Activated CD4-positive, alpha-beta memory T cell treated with anti-CD3 and anti-CD28 coated beads for 36 hours (primary cell): ENCODE measurements around the gene PCBD1. TPM values are rescaled to one million over a fixed set of nuclear protein-coding genes. Genes with fewer than 3 reads are reported as not detected.

ENCODE experiments used
- CTCF ChIA-PET: fragments of 350-600 bp; sonication (Branson Sonifier 250); formaldehyde crosslinking; loops from one replicate; lab custom pipeline; 2021; ENCODE audit warnings: antibody characterized with exemption, inconsistent platforms; lab: Charles Lee
- POLR2A ChIA-PET: fragments of 350-600 bp; sonication (Branson Sonifier 250); formaldehyde crosslinking; loops from one replicate; lab custom pipeline; 2021; ENCODE audit warnings: antibody characterized with exemption; lab: Charles Lee
- DNase-seq: peaks from one replicate; pipeline ENCODE4 v3.0.0-alpha.2; 2020
- H3K27ac Mint-ChIP-seq: one replicate; pipeline ENCODE4 v1.8.0; 2021; ENCODE audit warnings: mixed read lengths
- H3K27me3 Mint-ChIP-seq: one replicate; pipeline ENCODE4 v1.8.0; 2021; ENCODE audit warnings: mixed read lengths
- H3K36me3 Mint-ChIP-seq: one replicate; pipeline ENCODE4 v1.8.0; 2021; ENCODE audit warnings: mixed read lengths
- H3K4me1 Mint-ChIP-seq: one replicate; pipeline ENCODE4 v1.8.0; 2021; ENCODE audit warnings: low read depth, mixed read lengths
- H3K4me3 Mint-ChIP-seq: one replicate; pipeline ENCODE4 v1.8.0; 2021; ENCODE audit warnings: mild to moderate bottlenecking, mixed read lengths
- H3K9me3 Mint-ChIP-seq: one replicate; pipeline ENCODE4 v1.8.0; 2021; ENCODE audit warnings: mixed read lengths
- intact Hi-C: fragments of 100-400 bp; cut with micrococcal nuclease; formaldehyde crosslinking; loops from one replicate; pipeline ENCODE4 v1.15.1; 2023
- total RNA-seq, 2 experiments: library from RNA; stranded (reverse); gene quantifications; one replicate each; pipeline ENCODE4 v1.2.3, GENCODE V29; 2021

The PCBD1 gene
- total RNA-seq, 2 experiments from 2014 or later, result 53.4 to 56.7 TPM

DNA sequence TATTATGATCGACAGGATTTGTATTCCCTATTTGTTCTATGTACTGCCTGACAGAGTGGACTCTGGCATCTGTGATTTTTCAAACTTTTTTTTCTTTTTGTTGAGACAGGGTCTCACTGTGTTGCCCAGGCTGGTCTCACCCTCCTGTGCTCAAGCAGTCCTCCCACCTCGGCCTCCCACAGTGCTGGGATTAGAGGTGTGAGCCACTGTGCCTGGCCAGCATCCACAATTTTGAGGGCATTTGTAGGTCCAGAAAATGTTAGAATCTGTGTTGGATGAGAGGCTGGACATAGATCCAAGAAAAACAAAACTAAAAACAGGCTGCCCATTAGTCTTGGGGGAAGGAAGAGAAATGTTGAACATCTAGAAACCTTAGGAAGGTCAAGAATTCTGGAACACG, 38.3 kb downstream of the PCBD1 start:
- ChIA-PET POLR2A (no interaction called here), CTCF (interaction anchor here (1.4 kb wide), 1 partner anchor 27 kb away, joined by 3 read pairs; no protein-coding TSS in a partner anchor)
- no peaks in the 10 kb centered on the region for H3K27me3 Mint-ChIP-seq
- no peak for DNase-seq
- H3K36me3 Mint-ChIP-seq, result peaks cover 57% of the 10 kb centered on the region
- H3K4me1 Mint-ChIP-seq, result peaks cover 32% of the 10 kb centered on the region
- no peaks in the 10 kb centered on the region for H3K9me3 Mint-ChIP-seq
- no peak overlapping the region for H3K4me3 Mint-ChIP-seq
- H3K27ac Mint-ChIP-seq, result no peak overlapping the region
- intact Hi-C loops, result no loop called here

DNA sequence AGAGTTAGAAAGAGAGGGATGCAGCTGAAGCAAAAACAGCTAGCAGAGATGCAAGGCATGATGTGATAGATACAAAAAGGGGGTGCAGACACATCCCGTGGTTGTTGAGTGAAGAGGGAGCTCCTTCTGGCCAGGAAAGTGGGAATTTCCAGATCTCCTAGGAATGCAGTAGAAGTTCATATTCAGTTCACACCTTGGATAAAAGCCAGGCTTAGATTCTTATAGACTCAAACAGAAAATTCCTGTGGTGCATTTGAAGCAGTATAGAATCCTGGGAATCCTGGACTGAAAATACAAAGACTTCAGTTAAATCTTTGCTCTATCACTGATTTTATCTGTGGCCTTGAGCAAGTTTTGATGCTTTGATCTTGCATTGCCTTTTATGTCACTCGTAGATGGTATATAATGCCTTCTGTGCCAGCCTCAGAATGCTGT, 38.8 kb downstream of the PCBD1 start:
- Mint-ChIP-seq H3K27me3 (no peaks in the 10 kb centered on the region), H3K36me3 (peaks cover 60% of the 10 kb centered on the region), H3K4me3 (no peak overlapping the region), H3K27ac (no peak overlapping the region), H3K4me1 (peaks cover 35% of the 10 kb centered on the region), H3K9me3 (no peaks in the 10 kb centered on the region)
- intact Hi-C loops, result loop anchor here (2.0 kb wide), 1 partner anchor 17 kb away; no protein-coding TSS in a partner anchor
- ChIA-PET CTCF (interaction anchor here (1.4 kb wide), 1 partner anchor 28 kb away, joined by 3 read pairs; no protein-coding TSS in a partner anchor), POLR2A (no interaction called here)
- no peak for DNase-seq

DNA sequence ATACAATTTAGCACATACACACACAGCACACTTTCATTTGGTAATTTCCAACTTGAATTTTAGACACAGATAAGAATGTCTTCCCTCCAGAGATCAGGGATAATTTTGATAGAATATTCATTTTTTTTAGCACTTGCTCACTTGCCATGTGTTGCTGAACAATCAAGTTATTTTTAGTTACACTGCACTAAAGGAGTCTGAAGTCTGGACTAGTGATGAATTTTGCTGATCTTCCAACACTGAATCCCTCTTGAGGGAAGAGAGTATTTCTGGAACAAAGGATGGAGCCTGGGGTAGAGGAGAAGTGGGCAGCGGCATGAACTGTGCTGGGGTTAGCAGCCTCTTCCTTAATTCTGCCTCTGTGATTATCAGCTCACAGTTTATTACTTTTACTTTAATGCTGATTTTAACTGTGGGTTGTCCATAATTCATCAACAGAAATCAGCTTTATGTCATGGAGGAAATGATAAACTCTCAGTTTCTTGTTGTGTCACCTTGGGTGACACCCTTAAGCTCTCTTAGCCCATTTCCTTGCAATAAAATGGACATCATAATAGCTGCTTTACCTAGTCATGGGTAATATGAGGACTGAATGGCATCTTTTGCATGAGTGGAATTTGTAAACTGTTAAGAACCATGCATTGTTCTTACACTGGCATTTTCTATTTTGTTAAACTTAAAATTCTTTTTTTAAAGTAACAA, 40.6 kb downstream of the PCBD1 start:
- H3K36me3 Mint-ChIP-seq, result peaks cover 63% of the 10 kb centered on the region
- ChIA-PET CTCF (interaction anchor here (0.7 to 1.7 kb wide), 4 partner anchors 26 to 37 kb away, joined by 3 to 5 read pairs (median 4); no protein-coding TSS in a partner anchor), POLR2A (interaction anchor here (1.0 to 1.4 kb wide), 3 partner anchors 15 to 27 kb away, joined by 3 to 11 read pairs (median 4); no protein-coding TSS in a partner anchor)
- intact Hi-C loops, result loop anchor here (1.0 to 2.0 kb wide), 2 partner anchors 15 to 27 kb away; no protein-coding TSS in a partner anchor
- peaks cover 47% of the 10 kb centered on the region for H3K4me1 Mint-ChIP-seq
- DNase-seq, result no peak
- H3K27ac Mint-ChIP-seq, result peak overlapping the region; percentile 93
- H3K27me3 Mint-ChIP-seq, result no peaks in the 10 kb centered on the region
- no peaks in the 10 kb centered on the region for H3K9me3 Mint-ChIP-seq
- peak overlapping the region; percentile 47 for H3K4me3 Mint-ChIP-seq

DNA sequence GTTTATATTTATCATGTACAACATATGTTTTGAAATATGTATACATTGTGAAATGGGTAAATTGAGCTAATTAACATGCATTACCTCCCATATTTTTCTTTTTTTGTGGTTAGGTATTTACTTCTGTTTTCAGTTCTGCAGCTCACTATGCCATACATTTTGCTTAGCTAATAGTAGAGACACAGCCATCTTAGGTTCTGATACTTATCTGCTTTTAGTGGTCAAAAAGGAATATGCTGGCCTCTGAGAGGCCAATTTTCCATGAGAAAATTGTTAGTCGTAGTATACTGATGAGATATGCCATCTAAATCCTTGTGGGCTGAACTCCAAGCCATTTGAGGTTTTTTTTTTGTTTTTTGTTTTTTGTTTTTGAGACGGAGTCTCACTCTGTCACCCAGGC, 41.6 kb downstream of the PCBD1 start:
- CTCF ChIA-PET, result interaction anchor here (1.4 to 1.6 kb wide), 2 partner anchors 29 to 30 kb away, joined by 4 read pairs; partner anchors contain the start of gene SGPL1
- peaks cover 69% of the 10 kb centered on the region for H3K36me3 Mint-ChIP-seq
- no peak for DNase-seq
- H3K4me3 Mint-ChIP-seq, result no peak overlapping the region
- no peaks in the 10 kb centered on the region for H3K27me3 Mint-ChIP-seq
- H3K9me3 Mint-ChIP-seq, result no peaks in the 10 kb centered on the region
- peaks cover 48% of the 10 kb centered on the region for H3K4me1 Mint-ChIP-seq
- peak overlapping the region; percentile 61 for H3K27ac Mint-ChIP-seq
- intact Hi-C loops, result no loop called here
- POLR2A ChIA-PET, result no interaction called here

DNA sequence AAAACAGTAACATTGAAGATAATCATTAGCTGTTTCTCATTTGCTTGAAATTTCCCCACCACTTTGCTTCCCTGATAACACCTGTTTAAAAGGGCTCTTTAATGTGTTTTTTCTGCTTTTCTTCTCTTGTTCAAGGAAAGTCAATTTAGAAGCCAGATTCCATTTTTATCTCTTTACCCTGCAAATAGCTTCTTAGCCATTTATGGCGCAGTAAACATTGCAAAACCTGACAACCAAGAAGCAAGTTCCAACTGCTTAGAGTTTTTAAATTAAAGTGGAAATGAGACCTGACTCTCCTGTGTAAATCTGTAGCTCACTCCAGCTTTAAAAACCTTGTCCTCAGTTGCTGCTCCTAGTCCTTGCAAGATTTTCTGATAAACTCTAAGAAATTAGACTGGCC, 42.5 kb downstream of the PCBD1 start:
- Mint-ChIP-seq H3K36me3 (peaks cover 68% of the 10 kb centered on the region), H3K9me3 (no peaks in the 10 kb centered on the region), H3K27me3 (no peaks in the 10 kb centered on the region), H3K4me1 (peaks cover 58% of the 10 kb centered on the region), H3K27ac (peak overlapping the region; percentile 66), H3K4me3 (no peak overlapping the region)
- intact Hi-C loops, result no loop called here
- ChIA-PET CTCF (interaction anchor here (0.7 to 1.6 kb wide), 4 partner anchors 9 to 87 kb away, joined by 3 to 4 read pairs (median 3); partner anchors contain the start of gene SGPL1), POLR2A (interaction anchor here (0.9 kb wide), 1 partner anchor 24 kb away, joined by 3 read pairs; no protein-coding TSS in a partner anchor)
- DNase-seq, result no peak

- ChIA-PET CTCF (interaction anchor here (0.7 to 1.6 kb wide), 3 partner anchors 12 to 86 kb away, joined by 3 to 4 read pairs (median 3); partner anchors contain the start of gene SGPL1), POLR2A (interaction anchor here (0.9 kb wide), 1 partner anchor 24 kb away, joined by 3 read pairs; no protein-coding TSS in a partner anchor)
- intact Hi-C loops, result no loop called here
- Mint-ChIP-seq H3K4me1 (peaks cover 62% of the 10 kb centered on the region), H3K9me3 (no peaks in the 10 kb centered on the region), H3K4me3 (no peak overlapping the region), H3K36me3 (peaks cover 66% of the 10 kb centered on the region), H3K27ac (peak overlapping the region; percentile 66), H3K27me3 (no peaks in the 10 kb centered on the region)
- DNase-seq, result no peak
Observed at GRCh38 chr10:70845256-70845655, 43.1 kb downstream of the PCBD1 start.

DNA sequence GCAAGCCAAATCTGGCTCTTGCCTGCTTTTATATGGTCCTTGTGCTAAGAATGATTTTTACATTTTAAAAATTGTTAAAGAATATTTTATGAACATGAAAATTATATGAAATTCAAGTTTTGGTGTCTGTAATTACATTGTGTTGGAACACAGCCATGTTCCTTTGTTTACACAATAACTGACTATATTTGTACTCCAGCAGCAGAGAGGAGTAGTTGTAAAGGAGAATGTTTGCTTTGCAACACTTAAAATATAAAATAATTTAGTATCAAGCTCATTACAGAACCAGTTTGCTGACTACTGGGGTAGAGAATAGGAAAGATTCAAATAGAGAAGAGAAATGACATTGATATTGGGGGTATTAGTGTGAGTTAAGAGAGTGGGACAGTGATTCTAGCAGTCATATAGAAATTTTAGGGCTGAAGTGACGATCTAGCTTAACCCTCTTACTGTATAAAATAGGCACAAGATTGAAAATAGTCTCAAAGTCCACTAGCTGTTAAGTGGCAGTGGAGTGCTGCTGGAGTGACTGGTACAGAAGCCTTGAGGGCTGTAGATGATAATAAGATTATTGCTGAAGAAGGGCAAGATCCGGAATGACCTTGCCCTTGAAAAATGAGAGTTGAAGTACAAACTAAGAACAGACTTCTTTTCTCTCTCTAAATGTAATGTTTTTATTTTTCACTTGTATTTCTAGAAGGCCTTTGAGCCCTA, 44.4 kb downstream of the PCBD1 start:
- intact Hi-C loops, result no loop called here
- H3K4me3 Mint-ChIP-seq, result no peak overlapping the region
- no peaks in the 10 kb centered on the region for H3K27me3 Mint-ChIP-seq
- peaks cover 62% of the 10 kb centered on the region for H3K36me3 Mint-ChIP-seq
- DNase-seq, result no peak
- ChIA-PET POLR2A (interaction anchor here (1.2 kb wide), 1 partner anchor 23 kb away, joined by 3 read pairs; no protein-coding TSS in a partner anchor), CTCF (interaction anchor here (0.6 kb wide), 1 partner anchor 28 kb away, joined by 3 read pairs; the partner anchor contains the start of gene SGPL1)
- H3K27ac Mint-ChIP-seq, result peak overlapping the region; percentile 29
- H3K9me3 Mint-ChIP-seq, result no peaks in the 10 kb centered on the region
- H3K4me1 Mint-ChIP-seq, result peaks cover 61% of the 10 kb centered on the region

DNA sequence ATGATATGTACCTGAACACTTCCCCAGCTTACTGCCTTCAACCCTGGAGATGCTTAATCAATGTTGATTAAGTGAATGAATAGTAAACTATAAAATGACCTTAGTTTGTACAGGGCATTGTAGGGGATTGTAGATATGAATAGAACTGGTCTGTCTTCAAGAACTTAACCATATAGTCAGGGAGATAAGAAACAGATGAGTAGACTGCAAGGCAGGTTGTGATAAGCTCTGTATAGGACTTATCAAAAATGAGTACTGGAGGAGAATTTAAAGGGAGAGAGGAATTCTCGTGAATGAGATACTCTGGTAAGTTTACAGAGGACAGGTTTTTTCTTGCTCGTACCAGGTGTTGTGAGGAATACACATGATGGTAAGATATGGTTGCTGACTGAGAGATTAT, 45.0 kb downstream of the PCBD1 start:
- no peak overlapping the region for H3K4me3 Mint-ChIP-seq
- no peaks in the 10 kb centered on the region for H3K27me3 Mint-ChIP-seq
- H3K27ac Mint-ChIP-seq, result no peak overlapping the region
- CTCF ChIA-PET, result interaction anchor here (0.6 to 1.0 kb wide), 2 partner anchors 23 to 27 kb away, joined by 3 read pairs; partner anchors contain the start of gene SGPL1
- peaks cover 61% of the 10 kb centered on the region for H3K36me3 Mint-ChIP-seq
- H3K4me1 Mint-ChIP-seq, result peaks cover 63% of the 10 kb centered on the region
- DNase-seq, result no peak
- POLR2A ChIA-PET, result interaction anchor here (1.2 kb wide), 1 partner anchor 22 kb away, joined by 3 read pairs; no protein-coding TSS in a partner anchor
- intact Hi-C loops, result no loop called here
- no peaks in the 10 kb centered on the region for H3K9me3 Mint-ChIP-seq

DNA sequence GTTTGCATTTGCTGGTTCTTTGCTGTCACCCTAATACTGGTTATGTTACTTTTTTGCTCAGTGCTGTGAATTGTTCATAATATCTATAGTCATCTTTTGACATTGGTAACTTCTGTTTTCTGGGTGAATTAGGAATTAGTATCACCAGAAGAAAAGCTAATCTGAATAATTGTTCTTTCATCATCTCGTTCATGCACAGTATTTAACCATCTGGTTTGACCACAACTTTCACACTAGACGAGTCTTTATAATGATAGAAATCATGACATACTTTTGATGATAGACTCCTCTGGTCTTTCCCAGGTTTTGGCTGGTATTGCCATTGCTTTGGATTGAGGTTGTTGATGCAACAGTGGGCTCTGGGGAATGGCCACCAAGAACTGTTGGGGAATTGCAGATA, 47.5 kb downstream of the PCBD1 start:
- ChIA-PET POLR2A (no interaction called here), CTCF (no interaction called here)
- DNase-seq, result no peak
- H3K4me3 Mint-ChIP-seq, result no peak overlapping the region
- H3K4me1 Mint-ChIP-seq, result peaks cover 71% of the 10 kb centered on the region
- peaks cover 71% of the 10 kb centered on the region for H3K36me3 Mint-ChIP-seq
- intact Hi-C loops, result loop anchor here (2.0 kb wide), 1 partner anchor 20 kb away; no protein-coding TSS in a partner anchor
- no peaks in the 10 kb centered on the region for H3K27me3 Mint-ChIP-seq
- H3K9me3 Mint-ChIP-seq, result peaks cover 7% of the 10 kb centered on the region
- no peak overlapping the region for H3K27ac Mint-ChIP-seq

DNA sequence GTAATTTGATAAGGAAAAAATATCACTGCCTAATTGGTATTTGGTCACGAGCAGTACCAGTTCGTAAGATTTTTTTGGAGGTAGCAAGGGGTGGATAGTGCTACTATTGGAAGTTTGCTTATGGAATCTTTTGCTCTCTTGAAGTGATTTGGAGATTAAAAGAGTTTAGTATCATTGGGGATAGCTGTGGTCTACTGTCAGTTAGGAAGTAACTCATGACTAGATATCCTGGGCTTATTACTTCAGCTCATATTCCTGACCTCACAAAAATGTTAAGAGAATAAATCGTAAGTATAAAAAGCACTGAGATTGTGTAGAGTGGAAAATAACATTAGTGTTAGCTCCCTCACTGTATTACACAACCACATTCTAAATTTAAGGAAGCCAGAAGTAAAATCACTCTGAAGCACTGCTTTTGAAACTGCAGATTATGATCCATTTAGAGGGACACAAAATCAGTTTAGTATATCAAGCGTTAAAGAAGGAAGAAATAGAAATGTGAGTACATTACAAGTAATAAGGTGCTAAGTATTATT, 50.0 kb downstream of the PCBD1 start:
- Mint-ChIP-seq H3K27ac (no peak overlapping the region), H3K27me3 (no peaks in the 10 kb centered on the region), H3K4me3 (no peak overlapping the region), H3K36me3 (peaks cover 65% of the 10 kb centered on the region), H3K9me3 (peaks cover 7% of the 10 kb centered on the region), H3K4me1 (peaks cover 77% of the 10 kb centered on the region)
- ChIA-PET CTCF (interaction anchor here (1.1 kb wide), 1 partner anchor 41 kb away, joined by 3 read pairs; no protein-coding TSS in a partner anchor), POLR2A (interaction anchor here (0.5 to 1.6 kb wide), 2 partner anchors 21 to 25 kb away, joined by 4 to 5 read pairs; no protein-coding TSS in a partner anchor)
- DNase-seq, result no peak
- intact Hi-C loops, result no loop called here

DNA sequence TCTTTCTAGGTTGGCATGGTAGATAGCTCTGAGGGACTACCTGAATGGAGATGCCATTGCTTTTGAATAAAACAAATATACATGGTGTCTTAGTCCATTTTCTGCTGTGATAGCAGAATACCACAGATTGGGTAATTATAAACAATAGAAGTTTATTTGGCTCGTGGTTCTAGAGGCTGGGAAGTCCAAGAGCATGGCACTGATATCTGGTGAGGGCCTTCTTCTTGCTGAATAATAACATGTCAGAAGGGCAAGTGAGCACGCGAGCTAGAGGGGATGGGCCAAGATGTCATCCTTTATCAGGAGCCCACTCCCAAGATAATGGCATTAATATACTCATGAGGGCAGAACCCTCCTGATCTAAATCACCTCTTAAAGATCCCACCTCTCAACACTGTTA, 50.7 kb downstream of the PCBD1 start:
- H3K36me3 Mint-ChIP-seq, result peaks cover 59% of the 10 kb centered on the region
- peaks cover 7% of the 10 kb centered on the region for H3K9me3 Mint-ChIP-seq
- no peak overlapping the region for H3K27ac Mint-ChIP-seq
- H3K4me1 Mint-ChIP-seq, result peaks cover 79% of the 10 kb centered on the region
- H3K27me3 Mint-ChIP-seq, result no peaks in the 10 kb centered on the region
- CTCF ChIA-PET, result no interaction called here
- no peak overlapping the region for H3K4me3 Mint-ChIP-seq
- POLR2A ChIA-PET, result interaction anchor here (0.5 kb wide), 1 partner anchor 25 kb away, joined by 4 read pairs; no protein-coding TSS in a partner anchor
- no peak for DNase-seq
- intact Hi-C loops, result no loop called here
